ENCODE data around the gene HOXA3. TPM values are rescaled to one million over a fixed set of nuclear protein-coding genes. Genes with fewer than 3 reads are reported as not detected.

HOXA3 gene
- total and polyA plus RNA-seq, 2 of the 13 experiments (the other 11 are each of a cell fraction or from before 2014, with no cell fraction given): 2.9 to 4.6 TPM

GRCh38 chr7:27150568-27151340, 1.6 kb downstream of the HOXA3 start (continued):
- 0 out of 2 replicates have a peak, but pooled peaks have one; percentile 29 for TF ChIP-seq SNAPC4 (CRISPR knock-in tag; IDR thresholded peaks at IDR 0.05)
- TF ChIP-seq HNRNPL (IDR thresholded peaks at IDR 0.05; ENCODE audit: low read depth, low read length): peak; percentile 67
- TF ChIP-seq REL (CRISPR knock-in tag; conservative IDR thresholded peaks at IDR 0.05): no peak
- TF ChIP-seq RCOR2 (CRISPR knock-in tag; IDR thresholded peaks at IDR 0.05): no peak
- no peak for TF ChIP-seq TCF7 (IDR thresholded peaks at IDR 0.05; ENCODE audit: low read depth)
- no peak for TF ChIP-seq ZNF256 (CRISPR knock-in tag; conservative IDR thresholded peaks at IDR 0.05)
- no peak; the same call in 1 of the 2 replicates for TF ChIP-seq NR1H2 (CRISPR knock-in tag; IDR thresholded peaks at IDR 0.05; ENCODE audit: borderline replicate concordance, low read depth)
- TF ChIP-seq ZNF350 (CRISPR knock-in tag; IDR thresholded peaks at IDR 0.05; ENCODE audit: borderline replicate concordance, low read depth): peak; percentile 32; the same call in 1 of the 2 replicates
- TF ChIP-seq CCAR2 (optimal IDR thresholded peaks at IDR 0.05; ENCODE audit: low read depth, low read length): no peak
- TF ChIP-seq ELK4 (CRISPR knock-in tag; IDR thresholded peaks at IDR 0.05; ENCODE audit: borderline replicate concordance): no peak
- no peak for TF ChIP-seq NAIF1 (CRISPR knock-in tag; IDR thresholded peaks at IDR 0.05; ENCODE audit: borderline replicate concordance)
- no peak for TF ChIP-seq ZNF616 (CRISPR knock-in tag; IDR thresholded peaks at IDR 0.05; ENCODE audit: low read depth)
- TF ChIP-seq, protein P1, sequence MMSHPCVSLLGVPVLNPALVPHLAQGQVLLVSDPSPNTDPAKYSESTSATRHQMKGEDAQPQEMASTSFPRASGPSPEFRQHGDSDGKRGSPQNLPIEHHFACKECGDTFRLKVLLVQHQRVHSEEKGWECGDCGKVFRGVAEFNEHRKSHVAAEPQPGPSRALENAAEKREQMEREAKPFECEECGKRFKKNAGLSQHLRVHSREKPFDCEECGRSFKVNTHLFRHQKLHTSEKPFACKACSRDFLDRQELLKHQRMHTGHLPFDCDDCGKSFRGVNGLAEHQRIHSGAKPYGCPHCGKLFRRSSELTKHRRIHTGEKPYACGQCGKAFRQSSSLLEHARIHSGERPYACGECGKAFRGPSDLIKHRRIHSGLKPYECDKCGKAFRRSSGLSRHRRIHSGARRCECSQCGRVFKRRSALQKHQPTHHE (CRISPR knock-in tag; IDR thresholded peaks at IDR 0.05; ENCODE audit: borderline replicate concordance): no peak
- TF ChIP-seq ZNF260 (CRISPR knock-in tag; IDR thresholded peaks at IDR 0.05; ENCODE audit: borderline replicate concordance, low read depth): no peak
- no peak for TF ChIP-seq MAF1 (CRISPR knock-in tag; IDR thresholded peaks at IDR 0.05; ENCODE audit: borderline replicate concordance)
- peak; percentile 84; the same call in 1 of the 2 replicates for TF ChIP-seq ZNF281 (CRISPR knock-in tag; IDR thresholded peaks at IDR 0.05; ENCODE audit: borderline replicate concordance)
- TF ChIP-seq HOXA9 (CRISPR knock-in tag; IDR thresholded peaks at IDR 0.05; ENCODE audit: borderline replicate concordance): 0 out of 2 replicates have a peak, but pooled peaks have one; percentile 49

All from HepG2 (cell line).